GM12878 (cell line): ENCODE results near the gene PRKCQ. TPM values are rescaled to one million over a fixed set of nuclear protein-coding genes. Genes with fewer than 3 reads are reported as not detected.

Experiments used
- ATAC-seq: fragments of 200-7000 bp; cut with Tn5 transposase; 3 replicates; pipeline ENCODE4 v1.9.1; 2020; ENCODE audit warnings: mild to moderate bottlenecking, moderate library complexity
- BruUV-seq: library from RNA; stranded (reverse); fragments of 400-500 nt; replicated peaks from 2 replicates; lab custom pipeline; 2021; lab: Mats Ljungman, UMichigan
- CTCF ChIA-PET: fragments of 300-600 bp; sonication (Branson Sonifier 250); formaldehyde crosslinking; extraction: SDS; loops from one replicate; lab custom pipeline; 2021; ENCODE audit warnings: inconsistent platforms; lab: Yijun Ruan, JAX
- POLR2A ChIA-PET: fragments of 350-600 bp; formaldehyde crosslinking; extraction: SDS; loops from one replicate; lab custom pipeline; 2021; ENCODE audit warnings: inconsistent platforms; lab: Charles Lee
- RAD21 ChIA-PET: fragments of 300-600 bp; sonication (Branson Sonifier 250); formaldehyde crosslinking; loops from one replicate; lab custom pipeline; 2023; ENCODE audit warnings: antibody characterized with exemption; ENCODE audit not compliant: unreplicated experiment; lab: Charles Lee
- SMC1A ChIA-PET: fragments of 300-600 bp; sonication (Branson Sonifier 250); formaldehyde crosslinking; loops from one replicate; lab custom pipeline; 2023; ENCODE audit not compliant: unreplicated experiment, uncharacterized antibody; lab: Charles Lee
- DNase-seq: peaks from one replicate; pipeline ENCODE4 v3.0.0-alpha.2; 2011; ENCODE audit warnings: low read depth, low spot score
- FAIRE-seq: peaks from 3 replicates; lab custom pipeline; 2011; peaks lifted over from hg19 to GRCh38; lab: Jason Lieb, UNC
- H2AFZ ChIP-seq: 2 replicates; pipeline ENCODE4 v1.6.0; 2011; ENCODE audit warnings: low read depth, low read length, control low read depth; ENCODE audit not compliant: control insufficient read depth
- H3K27ac ChIP-seq: 2 replicates; pipeline ENCODE4 v1.5.1; 2011; ENCODE audit warnings: control low read depth; ENCODE audit not compliant: control insufficient read depth, insufficient read depth
- H3K27me3 ChIP-seq, 2 experiments: replicated peaks in 1 of 2; 2 replicates each; pipeline versions ENCODE4 v1.6.0 to v1.6.1; 2011; ENCODE audit warnings: low read length in 1 of 2; ENCODE audit not compliant: control insufficient read depth in 2 of 2, insufficient read depth in 2 of 2
- H3K36me3 ChIP-seq, 2 experiments: 2 replicates each; pipeline ENCODE4 v1.5.1; 2011; ENCODE audit warnings: low read length in 1 of 2; ENCODE audit not compliant: control insufficient read depth in 2 of 2, insufficient read depth in 2 of 2
- H3K4me1 ChIP-seq: 2 replicates; pipeline ENCODE4 v1.6.1; 2011; ENCODE audit warnings: mild to moderate bottlenecking, low read length, moderate library complexity, mixed read lengths; ENCODE audit not compliant: control insufficient read depth, insufficient read depth
- H3K4me2 ChIP-seq: 2 replicates; pipeline ENCODE4 v1.6.0; 2011; ENCODE audit warnings: control low read depth; ENCODE audit not compliant: control insufficient read depth, insufficient read depth
- H3K4me3 ChIP-seq: fragments of 200-600 bp; sonication (generic); 2 replicates; pipeline ENCODE4 v1.5.1; 2016
- H3K79me2 ChIP-seq: 2 replicates; pipeline ENCODE4 v1.6.0; 2011; ENCODE audit warnings: low read length; ENCODE audit not compliant: control insufficient read depth, insufficient read depth
- H3K9ac ChIP-seq: 2 replicates; pipeline ENCODE4 v1.8.0; 2011; ENCODE audit warnings: low read length, control low read depth, mixed read lengths; ENCODE audit not compliant: control insufficient read depth, insufficient read depth
- H3K9me3 ChIP-seq: replicated peaks from 3 replicates; pipeline ENCODE4 v1.5.1; 2011; ENCODE audit warnings: mild to moderate bottlenecking, low read length; ENCODE audit not compliant: control insufficient read depth, insufficient read depth
- H4K20me1 ChIP-seq: 2 replicates; pipeline ENCODE4 v1.6.0; 2011; ENCODE audit not compliant: control insufficient read depth, insufficient read depth
- BMI1 ChIP-seq: fragments of 450-650 bp; IDR thresholded peaks from 2 replicates; pipeline ENCODE4 v1.6.1; 2016; ENCODE audit warnings: mild to moderate bottlenecking, moderate library complexity, borderline replicate concordance
- CBFB ChIP-seq: IDR thresholded peaks from 2 replicates; pipeline ENCODE4 v1.6.1; 2016; ENCODE audit warnings: antibody characterized with exemption, low read depth
- EED ChIP-seq: sonication (generic); IDR thresholded peaks from 2 replicates; pipeline ENCODE4 v1.6.1; 2016; ENCODE audit warnings: antibody characterized with exemption, low read depth
- EGR1 ChIP-seq, 2 experiments: IDR thresholded peaks; 1 replicate in 1 of 2; 2 replicates in 1 of 2; pipeline ENCODE4 v1.6.1; 2011 to 2012; ENCODE audit warnings: low read depth in 2 of 2, low read length in 2 of 2, borderline replicate concordance in 1 of 2, mild to moderate bottlenecking in 1 of 2, moderate library complexity in 1 of 2
- HDGF ChIP-seq: fragments of 450-650 bp; IDR thresholded peaks from 2 replicates; pipeline ENCODE4 v1.6.1; 2016; ENCODE audit warnings: antibody characterized with exemption
- SUZ12 ChIP-seq: fragments of 200-600 bp; sonication (generic); IDR thresholded peaks from one replicate; pipeline ENCODE4 v1.6.1; 2018; ENCODE audit warnings: antibody characterized with exemption, mild to moderate bottlenecking; ENCODE audit not compliant: unreplicated experiment
- WGBS: methylation state at CpG from one replicate; pipeline ENCODE4 v1.1.6; 2016; ENCODE audit warnings: low lambda C conversion rate; ENCODE audit not compliant: insufficient replicate concordance, insufficient coverage; ENCODE audit errors: missing lambda C conversion rate; 5-methylcytosine and 5-hydroxymethylcytosine counted together
- in situ Hi-C: fragments of 300-500 bp; cut with MboI; formaldehyde crosslinking; loops from 9 replicates; pipeline ENCODE4 v1.14.3; 2018; ENCODE audit warnings: mixed read lengths
- intact Hi-C: fragments of 100-400 bp; cut with micrococcal nuclease; formaldehyde crosslinking; loops from one replicate; pipeline ENCODE4 v1.14.2; 2022; ENCODE audit not compliant: unreplicated experiment
- polyA plus RNA-seq, 11 experiments: library from polyadenylated mRNA; depleted of rRNA in 4 of 11; unstranded in 6 of 11; stranded (reverse) in 5 of 11; fragments of >200 nt; fragmentation: Nextera tagmentation in 4 of 11; fragmentation: Illumina TruSeq in 1 of 11; extraction: Ambion mirVana in 4 of 11; extraction: Trizol in 1 of 11; gene quantifications; 1 replicate in 1 of 11; 2 replicates in 10 of 11; pipeline versions ENCODE4 v1.2.1 to v1.2.3, GENCODE V29; 2011 to 2016; ENCODE audit warnings: inconsistent platforms in 2 of 11, missing spikeins in 2 of 11, low read depth in 1 of 11
- total RNA-seq, 4 experiments: library from RNA; depleted of rRNA in 3 of 4; stranded (reverse); fragments of >200 nt in 3 of 4; fragmentation: Illumina TruSeq in 1 of 4; extraction: Trizol in 1 of 4; gene quantifications; 2 replicates each; pipeline versions ENCODE4 v1.2.1 to v1.2.3, GENCODE V29; 2013 to 2021

The PRKCQ gene
- total and polyA plus RNA-seq, 10 of the 15 experiments (the other 5 are each of a cell fraction or from before 2014, with no cell fraction given), result 0.26 to 8.9 (median 0.98) TPM

GRCh38 chr10:6461961-6462360 is 118.1 kb downstream of the PRKCQ start:
- H4K20me1 ChIP-seq, result no peaks in the 10 kb centered on the region
- RAD21 ChIA-PET, result interaction anchor here (1.5 kb wide), 1 partner anchor 206 kb away, joined by 3 read pairs; no protein-coding TSS in a partner anchor
- no peaks in the 10 kb centered on the region for H3K79me2 ChIP-seq
- SMC1A ChIA-PET, result interaction anchor here (0.9 to 2.2 kb wide), 6 partner anchors 16 to 120 kb away, joined by 3 to 5 read pairs (median 4); no protein-coding TSS in a partner anchor
- in situ Hi-C loops (no loop called here), intact Hi-C loops (no loop called here)
- H3K27ac ChIP-seq, result no peak overlapping the region
- no peaks in the 10 kb centered on the region for H3K4me1 ChIP-seq
- no peak for DNase-seq
- H3K27me3 ChIP-seq, result no peaks in the 10 kb centered on the region; a peak in 2 of 4 replicates
- no peak overlapping the region for H3K4me3 ChIP-seq
- no peak overlapping the region for H2AFZ ChIP-seq
- no peak for ATAC-seq
- no peak for TF ChIP-seq BMI1
- TF ChIP-seq EED, result no peak
- no peak for TF ChIP-seq CBFB
- TF ChIP-seq EGR1 (IDR thresholded peaks at IDR 0.05; ENCODE audit: borderline replicate concordance in 1 of 2, low read depth in 2 of 2, low read length in 2 of 2), result no peak
- no peak overlapping the region for H3K4me2 ChIP-seq
- H3K9me3 ChIP-seq, result no peaks in the 10 kb centered on the region
- H3K9ac ChIP-seq, result no peak overlapping the region
- no peaks in the 10 kb centered on the region for H3K36me3 ChIP-seq
- no peak for FAIRE-seq
- 0% methylated on average over 3 of the region's 3 CpGs for WGBS
- CTCF ChIA-PET, result interaction anchor here (2.1 kb wide), 1 partner anchor 16 kb away, joined by 7 read pairs; no protein-coding TSS in a partner anchor
- no TSS peak for BruUV-seq
- POLR2A ChIA-PET, result interaction anchor here (1.3 kb wide), 1 partner anchor 14 kb away, joined by 3 read pairs; no protein-coding TSS in a partner anchor

- ChIA-PET RAD21 (no interaction called here), SMC1A (interaction anchor here (0.9 to 1.1 kb wide), 2 partner anchors 15 to 81 kb away, joined by 3 to 4 read pairs; no protein-coding TSS in a partner anchor), POLR2A (interaction anchor here (0.7 to 1.3 kb wide), 2 partner anchors 13 to 65 kb away, joined by 3 to 4 read pairs; no protein-coding TSS in a partner anchor), CTCF (no interaction called here)
- no TSS peak for BruUV-seq
- ATAC-seq (no peak), DNase-seq (no peak), FAIRE-seq (no peak)
- Histone ChIP-seq H3K4me2 (no peak overlapping the region), H3K4me1 (no peaks in the 10 kb centered on the region), H4K20me1 (no peaks in the 10 kb centered on the region), H3K4me3 (no peak overlapping the region), H3K9me3 (no peaks in the 10 kb centered on the region), H3K9ac (no peak overlapping the region), H2AFZ (no peak overlapping the region), H3K36me3 (no peaks in the 10 kb centered on the region), H3K27ac (no peak overlapping the region), H3K79me2 (no peaks in the 10 kb centered on the region), H3K27me3 (no peaks in the 10 kb centered on the region; a peak in 2 of 4 replicates)
- 58% methylated on average over 2 of the region's 2 CpGs for WGBS
- intact Hi-C loops, result no loop called here
- in situ Hi-C loops, result no loop called here
- no peak for TF ChIP-seq SUZ12
- 0 out of 2 replicates have a peak, but pooled peaks have one; percentile 42 for TF ChIP-seq HDGF
Measured at GRCh38 chr10:6460861-6461409, 119.1 kb downstream of the PRKCQ start.
